NB4 (cell line): ENCODE measurements around the gene TEX14.
A peak's percentile ranks its signal among the peaks of the same experiment; 100 is the strongest.

ENCODE experiments used
- DNase-seq: peaks from one replicate; pipeline ENCODE4 v3.0.0; 2010; ENCODE audit warnings: low read depth
- H3K4me3 ChIP-seq: one replicate; pipeline ENCODE4 v1.5.1; 2011; ENCODE audit warnings: mild to moderate bottlenecking, low read depth, low read length, moderate library complexity
- CTCF ChIP-seq: IDR thresholded peaks from one replicate; pipeline ENCODE4 v1.5.1; 2012; ENCODE audit warnings: low read depth, low read length
- MYC ChIP-seq: IDR thresholded peaks from 2 replicates; pipeline ENCODE4 v1.6.1; 2011; ENCODE audit warnings: low read depth, low read length
- POLR2A ChIP-seq: IDR thresholded peaks from 2 replicates; pipeline ENCODE4 v1.6.1; 2011; ENCODE audit warnings: mild to moderate bottlenecking; ENCODE audit not compliant: insufficient read length; ENCODE audit errors: extremely low read depth
- TF ChIP-seq, protein P1 (sequence below): IDR thresholded peaks from 2 replicates; pipeline ENCODE4 v1.6.1; 2011; ENCODE audit warnings: low read depth, low read length

The TEX14 gene

DNA sequence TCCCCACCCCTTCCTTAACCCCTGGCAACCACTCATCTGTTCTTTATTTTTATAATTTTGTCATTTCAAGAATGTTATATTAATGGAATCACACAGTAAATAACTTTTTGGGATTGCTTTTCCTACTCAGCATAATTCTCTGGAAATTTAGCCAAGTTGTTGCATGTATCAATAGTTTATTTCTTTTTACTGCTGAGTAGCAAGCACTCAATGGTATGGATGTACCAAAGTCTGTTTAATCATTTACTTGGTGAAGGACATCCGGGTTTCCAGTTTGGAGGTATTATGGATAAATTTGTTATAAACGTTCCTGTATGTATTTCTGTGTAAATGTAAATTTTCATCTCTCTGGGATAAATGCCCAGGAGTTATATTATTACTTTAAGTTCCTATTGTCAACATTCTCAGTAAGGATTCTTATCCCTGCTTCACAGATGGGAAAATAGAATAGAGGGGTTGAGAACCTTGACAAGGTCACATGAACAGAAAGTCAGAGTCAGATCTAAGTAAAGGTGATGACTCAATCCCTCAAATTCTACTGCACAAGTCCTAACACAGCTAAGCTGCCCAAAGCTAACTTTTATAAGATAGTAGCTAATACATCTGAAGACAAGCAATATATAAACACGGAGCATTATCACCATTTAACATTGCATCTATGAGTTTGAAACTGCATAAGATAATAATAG, 115.0 kb downstream of the TEX14 start:
- DNase-seq: no peak
- TF ChIP-seq CTCF (no peak), POLR2A (no peak), MYC (no peak)
- TF ChIP-seq, protein P1, sequence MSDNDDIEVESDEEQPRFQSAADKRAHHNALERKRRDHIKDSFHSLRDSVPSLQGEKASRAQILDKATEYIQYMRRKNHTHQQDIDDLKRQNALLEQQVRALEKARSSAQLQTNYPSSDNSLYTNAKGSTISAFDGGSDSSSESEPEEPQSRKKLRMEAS: no peak
- no peak overlapping the region for H3K4me3 ChIP-seq

- peak; percentile 59 for DNase-seq
- no peak for TF ChIP-seq CTCF
- no peak for TF ChIP-seq POLR2A
- TF ChIP-seq, protein P1: no peak
- TF ChIP-seq MYC: no peak
These were observed 116.3 kb downstream of the TEX14 start for GRCh38 chr17:58575511-58575910.

GRCh38 chr17:58574025-58574424, 117.8 kb downstream of the TEX14 start:
- DNase-seq: no peak
- no peak overlapping the region for H3K4me3 ChIP-seq
- TF ChIP-seq MYC (no peak), POLR2A (no peak), CTCF (no peak)
- TF ChIP-seq, protein P1: no peak

More at GRCh38 chr17:58575511-58575910, 116.3 kb downstream of the TEX14 start:
- no peak overlapping the region for H3K4me3 ChIP-seq

GRCh38 chr17:58572846-58573245, 119.0 kb downstream of the TEX14 start:
- TF ChIP-seq CTCF (no peak), POLR2A (no peak), MYC (no peak)
- TF ChIP-seq, protein P1: no peak
- H3K4me3 ChIP-seq: no peak overlapping the region
- no peak for DNase-seq

DNA sequence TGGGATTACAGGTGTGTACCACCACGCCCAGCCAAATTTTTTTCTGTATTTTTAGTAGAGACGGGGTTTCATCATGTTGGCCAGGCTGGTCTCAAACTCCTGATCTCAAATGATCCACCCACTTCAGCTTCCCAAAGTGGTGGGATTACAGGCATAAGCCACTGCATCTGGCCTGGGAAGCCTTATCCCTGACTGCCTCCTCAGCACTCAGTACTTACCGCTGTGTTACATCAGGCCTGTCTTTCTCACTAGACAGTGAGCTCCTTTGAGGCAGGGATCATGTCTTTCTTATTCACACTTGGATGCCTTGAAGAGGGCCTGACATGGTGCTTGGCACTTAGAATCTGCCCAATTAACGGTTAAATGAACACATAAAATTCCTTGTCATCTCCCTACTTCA, 121.1 kb downstream of the TEX14 start:
- no peak for TF ChIP-seq MYC
- TF ChIP-seq, protein P1: no peak
- TF ChIP-seq POLR2A: no peak
- TF ChIP-seq CTCF: no peak
- no peak overlapping the region for H3K4me3 ChIP-seq
- DNase-seq: no peak

DNA sequence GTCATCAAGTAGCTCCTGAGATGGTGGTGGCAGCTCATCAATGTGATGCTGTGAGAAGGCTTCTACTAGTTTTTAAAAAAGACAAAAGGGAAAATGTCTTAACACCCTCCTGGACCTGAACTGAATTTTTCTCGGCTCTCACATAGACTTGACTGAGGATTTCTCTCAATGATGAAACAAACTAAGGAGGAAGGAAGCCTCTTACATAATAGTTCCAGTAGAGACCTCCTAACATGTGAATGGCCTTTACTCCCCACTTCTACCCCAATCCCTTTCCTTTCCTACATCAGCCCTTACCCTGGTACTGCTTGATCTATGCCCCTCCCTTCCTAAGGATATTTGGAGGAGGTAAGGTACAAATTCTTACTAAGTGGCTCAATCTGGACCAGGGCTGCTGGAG, 122.6 kb downstream of the TEX14 start:
- TF ChIP-seq, protein P1: no peak
- DNase-seq: peak; percentile 57
- no peak overlapping the region for H3K4me3 ChIP-seq
